HG03175 (cell line): ENCODE results near the gene COPZ1.
"Not testable (repeated sequence)": the region's sequence is repeated elsewhere in the genome, so short reads cannot be mapped to it uniquely, and the experiment has no call there.

Source experiments
- ATAC-seq: cut with Tn5 transposase; IDR thresholded peaks from one replicate; pipeline ENCODE4 v1.9.1; 2021; ENCODE audit warnings: mild to moderate bottlenecking, moderate library complexity; ENCODE audit not compliant: unreplicated experiment

Gene COPZ1

GRCh38 chr12:54331461-54331860 is 6.5 kb downstream of the COPZ1 start:
- no peak for ATAC-seq

- no peak for ATAC-seq
Observed at GRCh38 chr12:54333420-54334034, 8.6 kb downstream of the COPZ1 start.

GRCh38 chr12:54337280-54337842 is 12.4 kb downstream of the COPZ1 start:
- no peak for ATAC-seq

- ATAC-seq: no peak
Observed at GRCh38 chr12:54337854-54338650, 13.1 kb downstream of the COPZ1 start.

GRCh38 chr12:54338698-54339296 is 13.9 kb downstream of the COPZ1 start:
- no peak for ATAC-seq

- no peak for ATAC-seq
Observed at GRCh38 chr12:54340846-54341245, 15.9 kb downstream of the COPZ1 start.

- ATAC-seq: no peak
Observed at GRCh38 chr12:54341378-54342300, 16.7 kb downstream of the COPZ1 start.

GRCh38 chr12:54349036-54349435 is 24.1 kb downstream of the COPZ1 start:
- ATAC-seq: no peak

- ATAC-seq: no peak
Observed at GRCh38 chr12:54349679-54350078, 24.7 kb downstream of the COPZ1 start.

- no peak for ATAC-seq
Observed at GRCh38 chr12:54350743-54351142, 25.8 kb downstream of the COPZ1 start.

- ATAC-seq: no peak
Observed at GRCh38 chr12:54351341-54351740, 26.4 kb downstream of the COPZ1 start.

GRCh38 chr12:54352022-54352531 is 27.1 kb downstream of the COPZ1 start:
- no peak for ATAC-seq

GRCh38 chr12:54352891-54353874 is 28.3 kb downstream of the COPZ1 start:
- ATAC-seq: no peak

GRCh38 chr12:54354271-54354670 is 29.3 kb downstream of the COPZ1 start:
- ATAC-seq: not testable (repeated sequence)

- no peak for ATAC-seq
Observed at GRCh38 chr12:54355104-54355815, 30.3 kb downstream of the COPZ1 start.

- no peak for ATAC-seq
Observed at GRCh38 chr12:54356228-54356627, 31.3 kb downstream of the COPZ1 start.

- no peak for ATAC-seq
Observed at GRCh38 chr12:54356951-54357356, 32.0 kb downstream of the COPZ1 start.

- no peak for ATAC-seq
Observed at GRCh38 chr12:54357506-54358190, 32.7 kb downstream of the COPZ1 start.
